Measurements from ENCODE around the gene LRRC1.

Gene LRRC1

GRCh38 chr6:53944091-53944490 lies 149.3 kb downstream of the LRRC1 start:
- TF ChIP-seq CREB5 (CRISPR knock-in tag; IDR thresholded peaks at IDR 0.05; ENCODE audit: low read depth), result no peak
- no peak for TF ChIP-seq OSR1 (CRISPR knock-in tag; IDR thresholded peaks at IDR 0.05)
- no peak for TF ChIP-seq BACH2 (CRISPR knock-in tag; IDR thresholded peaks at IDR 0.05; ENCODE audit: borderline replicate concordance)
- no peak for TF ChIP-seq TCF4 (CRISPR knock-in tag; IDR thresholded peaks at IDR 0.05; ENCODE audit: borderline replicate concordance)
- TF ChIP-seq SNAI2 (CRISPR knock-in tag; IDR thresholded peaks at IDR 0.05), result no peak
- TF ChIP-seq ARNTL (CRISPR knock-in tag; IDR thresholded peaks at IDR 0.05; ENCODE audit: borderline replicate concordance, low read depth), result no peak
- TF ChIP-seq ZNF70 (CRISPR knock-in tag; IDR thresholded peaks at IDR 0.05), result no peak
- TF ChIP-seq GLIS3 (CRISPR knock-in tag; IDR thresholded peaks at IDR 0.05), result no peak
- no peak for TF ChIP-seq ZNF565 (CRISPR knock-in tag; conservative IDR thresholded peaks at IDR 0.05; ENCODE audit: low read depth)
- no peak for ATAC-seq

- no peak for ATAC-seq
- TF ChIP-seq ISL1 (CRISPR knock-in tag; IDR thresholded peaks at IDR 0.05) (no peak), TSHZ2 (CRISPR knock-in tag; IDR thresholded peaks at IDR 0.05) (no peak), ZFP30 (CRISPR knock-in tag; IDR thresholded peaks at IDR 0.05) (no peak), CSDC2 (CRISPR knock-in tag; IDR thresholded peaks at IDR 0.05) (no peak), OSR1 (CRISPR knock-in tag; IDR thresholded peaks at IDR 0.05) (no peak), ZNF565 (CRISPR knock-in tag; conservative IDR thresholded peaks at IDR 0.05; ENCODE audit: low read depth) (no peak), RARB (CRISPR knock-in tag; IDR thresholded peaks at IDR 0.05) (no peak), GLIS3 (CRISPR knock-in tag; IDR thresholded peaks at IDR 0.05) (no peak), PPARA (CRISPR knock-in tag; IDR thresholded peaks at IDR 0.05; ENCODE audit: borderline replicate concordance) (no peak), TCF4 (CRISPR knock-in tag; IDR thresholded peaks at IDR 0.05; ENCODE audit: borderline replicate concordance) (no peak), ESRRG (CRISPR knock-in tag; IDR thresholded peaks at IDR 0.05) (no peak), BACH2 (CRISPR knock-in tag; IDR thresholded peaks at IDR 0.05; ENCODE audit: borderline replicate concordance) (no peak)
Measured at GRCh38 chr6:53944543-53944942, 149.7 kb downstream of the LRRC1 start.

GRCh38 chr6:53945765-53946407 lies 151.1 kb downstream of the LRRC1 start:
- ATAC-seq, result no peak
- TF ChIP-seq ZC3H10 (CRISPR knock-in tag; IDR thresholded peaks at IDR 0.05) (no peak), GLIS3 (CRISPR knock-in tag; IDR thresholded peaks at IDR 0.05) (no peak), TOX (CRISPR knock-in tag; IDR thresholded peaks at IDR 0.05; ENCODE audit: borderline replicate concordance) (no peak)

GRCh38 chr6:53947780-53948179 lies 153.0 kb downstream of the LRRC1 start:
- TF ChIP-seq PATZ1 (CRISPR knock-in tag; IDR thresholded peaks at IDR 0.05; ENCODE audit: borderline replicate concordance), result no peak
- no peak for TF ChIP-seq ZNF565 (CRISPR knock-in tag; conservative IDR thresholded peaks at IDR 0.05; ENCODE audit: low read depth)
- no peak for TF ChIP-seq OSR1 (CRISPR knock-in tag; IDR thresholded peaks at IDR 0.05)
- TF ChIP-seq ISL1 (CRISPR knock-in tag; IDR thresholded peaks at IDR 0.05), result no peak

GRCh38 chr6:53951383-53951782 lies 156.6 kb downstream of the LRRC1 start:
- no peak for ATAC-seq
- no peak for TF ChIP-seq PATZ1 (CRISPR knock-in tag; IDR thresholded peaks at IDR 0.05; ENCODE audit: borderline replicate concordance)
- no peak for TF ChIP-seq ESRRG (CRISPR knock-in tag; IDR thresholded peaks at IDR 0.05)
- no peak for TF ChIP-seq CSDC2 (CRISPR knock-in tag; IDR thresholded peaks at IDR 0.05)
- TF ChIP-seq CREB5 (CRISPR knock-in tag; IDR thresholded peaks at IDR 0.05; ENCODE audit: low read depth), result no peak
- no peak for TF ChIP-seq ARNTL (CRISPR knock-in tag; IDR thresholded peaks at IDR 0.05; ENCODE audit: borderline replicate concordance, low read depth)
- no peak for TF ChIP-seq TCF4 (CRISPR knock-in tag; IDR thresholded peaks at IDR 0.05; ENCODE audit: borderline replicate concordance)
- TF ChIP-seq TSHZ2 (CRISPR knock-in tag; IDR thresholded peaks at IDR 0.05), result no peak
- TF ChIP-seq SNAI2 (CRISPR knock-in tag; IDR thresholded peaks at IDR 0.05), result no peak
- TF ChIP-seq ZNF565 (CRISPR knock-in tag; conservative IDR thresholded peaks at IDR 0.05; ENCODE audit: low read depth), result no peak
- no peak for TF ChIP-seq GLIS3 (CRISPR knock-in tag; IDR thresholded peaks at IDR 0.05)

More at GRCh38 chr6:53947780-53948179, 153.0 kb downstream of the LRRC1 start:
- no peak for ATAC-seq
